ENCODE results near the gene TRUB2. TPM values are rescaled to one million over a fixed set of nuclear protein-coding genes. Genes with fewer than 3 reads are reported as not detected.

The TRUB2 gene
- total RNA-seq, 1 experiment from 2014 or later = 33.2 TPM

DNA sequence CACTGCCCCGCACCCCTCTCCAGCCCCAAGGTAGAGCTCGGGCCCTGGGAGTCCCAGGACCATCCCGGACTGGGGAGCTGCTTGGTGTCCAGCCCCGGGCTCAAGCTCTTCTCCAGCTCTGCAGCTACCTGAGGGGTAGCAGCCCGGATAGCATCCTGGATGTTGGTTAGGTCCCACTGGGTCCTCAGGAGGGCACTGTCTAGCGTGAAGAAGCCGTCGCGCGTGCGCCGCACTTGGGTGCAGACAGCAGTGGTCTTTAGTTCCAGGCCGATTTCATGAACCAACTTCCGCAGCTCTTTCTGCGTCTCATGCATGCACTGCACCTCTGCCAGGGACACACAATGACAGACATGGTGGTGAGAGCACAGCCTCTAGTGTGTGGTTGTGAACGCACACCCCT, 12.7 kb downstream of the TRUB2 start (continued):
- no peak for TF ChIP-seq MYBL2 (CRISPR knock-in tag; IDR thresholded peaks at IDR 0.05)

DNA sequence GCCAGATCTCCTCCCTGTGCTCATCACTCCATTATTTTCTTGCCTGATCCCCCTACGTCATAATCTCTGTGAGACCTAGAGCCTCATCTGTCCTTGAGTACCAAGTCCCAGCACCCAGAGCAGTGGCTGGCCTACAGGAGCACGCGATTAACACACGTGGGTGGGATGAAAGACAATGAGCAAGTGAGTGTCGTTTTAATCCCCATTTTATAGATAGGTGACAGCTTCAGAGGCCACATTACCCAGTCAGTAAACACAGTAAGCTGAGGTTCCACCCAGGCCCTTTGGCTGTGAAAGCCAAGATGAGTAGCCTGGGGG, 17.3 kb downstream of the TRUB2 start:
- ATAC-seq (no peak), DNase-seq (ENCODE audit: low spot score) (no peak)
- no peak for TF ChIP-seq SOX15 (CRISPR knock-in tag; IDR thresholded peaks at IDR 0.05)
- no peak overlapping the region for H3K4me3 Mint-ChIP-seq
- CTCF ChIA-PET = interaction anchor here (0.9 to 3.6 kb wide), 4 partner anchors 9 to 134 kb away, joined by 3 to 18 read pairs (median 10); no protein-coding TSS in a partner anchor
- H3K4me1 Mint-ChIP-seq = no peaks in the 10 kb centered on the region
- H3K27ac Mint-ChIP-seq = no peak overlapping the region
- H3K9me3 Mint-ChIP-seq = no peaks in the 10 kb centered on the region
- H3K27me3 Mint-ChIP-seq (ENCODE audit: low read depth) = peaks cover 2% of the 10 kb centered on the region; the same call in 1 of the 2 replicates
- POLR2A ChIA-PET = interaction anchor here (0.7 kb wide), 1 partner anchor 151 kb away, joined by 3 read pairs; no protein-coding TSS in a partner anchor
- H3K36me3 Mint-ChIP-seq = peaks cover 21% of the 10 kb centered on the region

GRCh38 chr9:128304136-128304970, 17.9 kb downstream of the TRUB2 start:
- H3K4me1 Mint-ChIP-seq = no peaks in the 10 kb centered on the region
- peak overlapping the region; percentile 33; the same call in 1 of the 2 replicates for H3K27ac Mint-ChIP-seq
- DNase-seq (ENCODE audit: low spot score) = no peak
- POLR2A ChIA-PET = interaction anchor here (0.7 to 1.5 kb wide), 2 partner anchors 28 to 152 kb away, joined by 3 to 5 read pairs; partner anchors contain the start of genes GOLGA2 and SWI5
- no peak for ATAC-seq
- CTCF ChIA-PET = interaction anchor here (0.9 to 3.6 kb wide), 4 partner anchors 9 to 134 kb away, joined by 3 to 18 read pairs (median 10); no protein-coding TSS in a partner anchor
- peaks cover 15% of the 10 kb centered on the region for H3K36me3 Mint-ChIP-seq
- no peaks in the 10 kb centered on the region for H3K9me3 Mint-ChIP-seq
- H3K27me3 Mint-ChIP-seq (ENCODE audit: low read depth) = peaks cover 2% of the 10 kb centered on the region; the same call in 1 of the 2 replicates
- no peak overlapping the region for H3K4me3 Mint-ChIP-seq
- no peak for TF ChIP-seq NR2C2 (CRISPR knock-in tag; IDR thresholded peaks at IDR 0.05)
- TF ChIP-seq MYBL2 (CRISPR knock-in tag; IDR thresholded peaks at IDR 0.05) = no peak
- no peak for TF ChIP-seq HMGXB4 (CRISPR knock-in tag; IDR thresholded peaks at IDR 0.05)
- no peak for TF ChIP-seq ZNF396 (CRISPR knock-in tag; IDR thresholded peaks at IDR 0.05; ENCODE audit: borderline replicate concordance)
- no peak for TF ChIP-seq SMAD3 (CRISPR knock-in tag; IDR thresholded peaks at IDR 0.05; ENCODE audit: borderline replicate concordance)
- TF ChIP-seq GRHL2 (CRISPR knock-in tag; IDR thresholded peaks at IDR 0.05; ENCODE audit: insufficient replicate concordance, severe bottlenecking) = no peak
- no peak for TF ChIP-seq PRRX2 (CRISPR knock-in tag; IDR thresholded peaks at IDR 0.05)
- no peak for TF ChIP-seq ARID4B (CRISPR knock-in tag; IDR thresholded peaks at IDR 0.05; ENCODE audit: borderline replicate concordance)
- no peak for TF ChIP-seq ZNF317 (CRISPR knock-in tag; IDR thresholded peaks at IDR 0.05; ENCODE audit: borderline replicate concordance, low read depth)
- TF ChIP-seq, protein P1, sequence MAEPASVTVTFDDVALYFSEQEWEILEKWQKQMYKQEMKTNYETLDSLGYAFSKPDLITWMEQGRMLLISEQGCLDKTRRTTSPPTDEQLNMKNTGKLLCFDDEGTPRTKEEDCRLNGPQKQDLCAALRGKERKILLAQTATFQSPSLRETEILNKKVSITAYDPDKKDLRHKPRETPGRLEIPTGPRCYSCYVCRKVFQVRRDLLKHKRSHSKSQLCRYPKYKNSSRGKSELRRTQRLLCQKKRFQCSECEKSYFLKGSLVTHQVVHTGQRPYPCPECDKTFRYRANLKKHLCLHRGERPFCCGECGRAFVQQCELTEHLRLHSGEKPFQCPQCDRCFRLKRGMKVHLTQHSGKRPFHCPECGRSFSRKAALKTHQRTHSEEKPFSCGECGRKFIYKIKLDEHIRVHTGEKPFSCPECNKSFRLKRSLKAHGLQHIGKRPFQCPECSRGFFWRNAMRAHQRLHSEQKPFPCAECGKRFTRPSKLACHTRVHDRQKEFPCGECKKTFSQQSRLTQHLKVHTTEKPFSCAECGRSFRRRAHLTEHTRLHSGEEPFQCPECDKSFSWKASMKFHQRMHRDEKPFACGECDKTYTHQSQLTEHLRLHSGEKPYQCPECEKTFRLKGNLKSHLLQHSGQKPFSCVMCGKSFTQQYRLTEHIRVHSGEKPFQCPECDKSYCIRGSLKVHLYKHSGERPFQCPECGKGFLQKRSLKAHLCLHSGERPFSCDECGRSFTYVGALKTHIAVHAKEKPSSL (CRISPR knock-in tag; conservative IDR thresholded peaks at IDR 0.05) = no peak
- no peak for TF ChIP-seq ZNF671 (CRISPR knock-in tag; IDR thresholded peaks at IDR 0.05)
- TF ChIP-seq AR (CRISPR knock-in tag; IDR thresholded peaks at IDR 0.05) = no peak
- TF ChIP-seq KAT7 (CRISPR knock-in tag; IDR thresholded peaks at IDR 0.05; ENCODE audit: borderline replicate concordance) = no peak
- no peak for TF ChIP-seq ELF4 (CRISPR knock-in tag; IDR thresholded peaks at IDR 0.05; ENCODE audit: low read depth)
- TF ChIP-seq MLX (CRISPR knock-in tag; IDR thresholded peaks at IDR 0.05) = no peak
- no peak for TF ChIP-seq NFATC4 (CRISPR knock-in tag; IDR thresholded peaks at IDR 0.05)
